SH-SY5Y (cell line): Measurements from ENCODE around the gene PRDM16.

Source experiments
- GATA2 ChIP-seq: IDR thresholded peaks from 2 replicates; pipeline ENCODE4 v1.6.1; 2011; ENCODE audit warnings: mild to moderate bottlenecking, low read depth, low read length
- GATA3 ChIP-seq: IDR thresholded peaks from 2 replicates; pipeline ENCODE4 v1.6.1; 2011; ENCODE audit warnings: low read depth, mild to moderate bottlenecking, low read length, moderate library complexity

GRCh38 chr1:3290915-3291314 lies 221.9 kb downstream of the PRDM16 start:
- TF ChIP-seq GATA2 (no peak), GATA3 (no peak)
